HEK293T (cell line): ENCODE measurements around the gene MBOAT1.

Experiments
- CTCF ChIA-PET: fragments of 350-600 bp; formaldehyde crosslinking; extraction: SDS; loops from one replicate; lab custom pipeline; 2021; ENCODE audit warnings: antibody characterized with exemption, inconsistent platforms; lab: Yijun Ruan, JAX
- POLR2A ChIA-PET: fragments of 350-600 bp; formaldehyde crosslinking; extraction: SDS; loops from one replicate; lab custom pipeline; 2020; ENCODE audit warnings: antibody characterized with exemption, inconsistent platforms; lab: Yijun Ruan, JAX
- DNase-seq: peaks from one replicate; pipeline ENCODE4 v3.0.0; 2012; ENCODE audit warnings: mixed read lengths; ENCODE audit errors: extremely low spot score
- ARNT ChIP-seq: fragments of 450-650 bp; IDR thresholded peaks from 2 replicates; pipeline ENCODE4 v1.6.1; 2017; ENCODE audit warnings: mild to moderate bottlenecking
- BHLHE40 ChIP-seq: fragments of 450-650 bp; IDR thresholded peaks from 2 replicates; pipeline ENCODE4 v1.6.1; 2016; ENCODE audit warnings: mild to moderate bottlenecking, moderate library complexity, borderline replicate concordance
- CTBP1 ChIP-seq: fragments of 450-650 bp; IDR thresholded peaks from 2 replicates; pipeline ENCODE4 v1.6.1; 2016; ENCODE audit warnings: borderline replicate concordance
- ELF4 ChIP-seq: fragments of 450-650 bp; IDR thresholded peaks from 2 replicates; pipeline ENCODE4 v1.6.1; 2017; ENCODE audit warnings: antibody characterized with exemption
- FOXA1 ChIP-seq: fragments of 450-650 bp; IDR thresholded peaks from 2 replicates; pipeline ENCODE4 v1.6.1; 2016; ENCODE audit warnings: mild to moderate bottlenecking
- FOXK2 ChIP-seq: fragments of 450-650 bp; IDR thresholded peaks from 2 replicates; pipeline ENCODE4 v1.6.1; 2016; ENCODE audit warnings: mild to moderate bottlenecking
- FOXM1 ChIP-seq: fragments of 450-650 bp; IDR thresholded peaks from 2 replicates; pipeline ENCODE4 v1.6.1; 2017; ENCODE audit warnings: mild to moderate bottlenecking, borderline replicate concordance
- HDGF ChIP-seq: fragments of 450-650 bp; IDR thresholded peaks from 2 replicates; pipeline ENCODE4 v1.6.1; 2017; ENCODE audit warnings: antibody characterized with exemption, borderline replicate concordance
- L3MBTL2 ChIP-seq: fragments of 450-650 bp; conservative IDR thresholded peaks from 2 replicates; pipeline ENCODE4 v1.6.1; 2016; ENCODE audit warnings: mild to moderate bottlenecking
- LEF1 ChIP-seq: fragments of 450-650 bp; IDR thresholded peaks from 2 replicates; pipeline ENCODE4 v1.6.1; 2017; ENCODE audit warnings: mild to moderate bottlenecking, borderline replicate concordance
- NFRKB ChIP-seq: fragments of 450-650 bp; IDR thresholded peaks from 2 replicates; pipeline ENCODE4 v1.6.1; 2016; ENCODE audit warnings: mild to moderate bottlenecking, moderate library complexity
- PKNOX1 ChIP-seq: fragments of 450-650 bp; IDR thresholded peaks from 2 replicates; pipeline ENCODE4 v1.6.1; 2016
- SP1 ChIP-seq: fragments of 450-650 bp; IDR thresholded peaks from 2 replicates; pipeline ENCODE4 v1.6.1; 2017
- SUZ12 ChIP-seq: fragments of 450-650 bp; IDR thresholded peaks from 2 replicates; pipeline ENCODE4 v1.6.1; 2016; ENCODE audit warnings: mild to moderate bottlenecking
- TARDBP ChIP-seq: fragments of 450-650 bp; IDR thresholded peaks from 2 replicates; pipeline ENCODE4 v1.6.1; 2016
- ZNF384 ChIP-seq: fragments of 450-650 bp; IDR thresholded peaks from 2 replicates; pipeline ENCODE4 v1.6.1; 2016

MBOAT1 gene

GRCh38 chr6:20170455-20171148 lies 41.7 kb downstream of the MBOAT1 start:
- TF ChIP-seq ARNT: no peak
- ChIA-PET CTCF (interaction anchor here (0.8 kb wide), 1 partner anchor 1847 kb away, joined by 3 read pairs; no protein-coding TSS in a partner anchor), POLR2A (no interaction called here)
- no peak for DNase-seq

DNA sequence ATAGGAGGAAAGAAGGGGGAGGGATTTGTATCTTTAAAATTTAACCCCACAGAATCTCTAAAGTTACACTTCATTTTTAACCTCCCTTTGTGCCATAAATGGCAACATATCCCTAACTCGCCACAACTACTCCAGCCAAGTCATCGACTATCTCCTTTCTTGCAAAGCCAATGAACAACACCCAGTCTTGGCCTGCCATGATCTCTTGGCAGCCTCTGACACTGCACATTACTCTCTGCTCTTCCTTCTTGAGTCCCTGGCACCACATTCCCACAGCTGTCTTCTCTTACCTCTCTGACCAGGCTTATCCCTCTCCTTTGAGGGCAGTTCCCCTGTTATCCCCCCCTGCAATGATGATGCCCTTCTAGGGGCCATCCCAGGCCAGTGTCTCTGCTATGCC lies 42.5 kb downstream of the MBOAT1 start:
- POLR2A ChIA-PET: no interaction called here
- CTCF ChIA-PET: no interaction called here
- DNase-seq: no peak
- TF ChIP-seq TARDBP (no peak), BHLHE40 (no peak), L3MBTL2 (no peak), FOXA1 (no peak), PKNOX1 (no peak)

- POLR2A ChIA-PET: no interaction called here
- no peak for DNase-seq
Measured at GRCh38 chr6:20169119-20169557, 43.1 kb downstream of the MBOAT1 start.

DNA sequence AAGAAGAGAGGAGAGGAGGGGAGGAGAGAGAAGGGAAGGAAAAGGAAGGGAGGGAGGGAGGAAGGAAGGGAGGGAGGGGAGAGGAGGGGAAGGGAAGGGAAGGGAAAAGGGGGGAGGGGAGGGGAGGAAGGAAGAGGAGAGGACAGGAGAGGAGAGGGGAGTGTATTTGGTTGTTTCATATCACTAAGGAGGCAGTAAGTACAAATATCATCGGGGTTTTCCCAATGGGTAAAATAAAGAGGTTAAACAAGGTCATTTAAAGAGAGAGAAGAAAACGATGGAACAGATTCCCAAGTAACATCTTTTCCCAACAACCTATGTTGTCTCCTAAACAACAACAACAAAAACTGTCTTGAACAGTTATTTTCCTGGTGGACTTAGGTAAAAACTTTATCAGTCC lies 43.6 kb downstream of the MBOAT1 start:
- ChIA-PET POLR2A (no interaction called here), CTCF (interaction anchor here (0.5 kb wide), 1 partner anchor 42 kb away, joined by 3 read pairs; no protein-coding TSS in a partner anchor)
- no peak for DNase-seq
- TF ChIP-seq SP1: no peak
- no peak for TF ChIP-seq ZNF384
- TF ChIP-seq HDGF: no peak
- TF ChIP-seq LEF1: no peak
- no peak for TF ChIP-seq FOXA1
- no peak for TF ChIP-seq PKNOX1
- no peak for TF ChIP-seq SUZ12
- TF ChIP-seq ARNT: no peak
- TF ChIP-seq NFRKB: no peak
- no peak for TF ChIP-seq CTBP1
- TF ChIP-seq ELF4: no peak
- TF ChIP-seq FOXK2: no peak
- TF ChIP-seq TARDBP: no peak
- no peak for TF ChIP-seq FOXM1
- TF ChIP-seq L3MBTL2: no peak
- no peak for TF ChIP-seq BHLHE40

More at GRCh38 chr6:20169119-20169557, 43.1 kb downstream of the MBOAT1 start:
- TF ChIP-seq SUZ12: no peak
- no peak for TF ChIP-seq ZNF384
- no peak for TF ChIP-seq PKNOX1
- no peak for TF ChIP-seq NFRKB
- TF ChIP-seq FOXM1: no peak
- TF ChIP-seq LEF1: no peak
- CTCF ChIA-PET: interaction anchor here (0.5 kb wide), 1 partner anchor 43 kb away, joined by 3 read pairs; no protein-coding TSS in a partner anchor

DNA sequence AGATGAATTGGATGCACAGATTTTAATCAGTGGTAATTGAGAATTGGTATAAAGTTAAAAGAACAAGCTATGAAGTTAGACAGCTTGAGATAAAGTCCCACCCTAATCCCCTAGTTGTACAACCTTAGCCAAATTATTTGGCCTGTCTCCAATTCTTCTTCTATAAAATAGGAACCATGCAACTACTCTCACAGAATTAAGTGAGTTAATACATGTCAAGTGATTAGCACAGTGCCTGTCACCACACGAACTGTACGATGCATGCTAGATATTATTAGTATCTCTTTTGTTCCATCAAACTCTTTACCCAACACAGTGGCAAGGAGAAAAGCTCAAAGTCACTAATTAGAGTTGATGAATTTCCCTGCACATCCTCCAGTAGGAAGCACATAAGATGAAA lies 44.7 kb downstream of the MBOAT1 start:
- DNase-seq: no peak
- POLR2A ChIA-PET: no interaction called here
- no peak for TF ChIP-seq ZNF384
- TF ChIP-seq ARNT: no peak
- TF ChIP-seq BHLHE40: no peak
- no peak for TF ChIP-seq PKNOX1
- TF ChIP-seq SP1: no peak
- TF ChIP-seq L3MBTL2: no peak
- TF ChIP-seq ELF4: no peak
- TF ChIP-seq FOXM1: no peak
- no peak for TF ChIP-seq TARDBP
- CTCF ChIA-PET: no interaction called here

- DNase-seq: no peak
- CTCF ChIA-PET: no interaction called here
- TF ChIP-seq TARDBP (no peak), ZNF384 (no peak), HDGF (no peak), BHLHE40 (no peak)
- POLR2A ChIA-PET: no interaction called here
Measured at GRCh38 chr6:20166210-20166609, 46.1 kb downstream of the MBOAT1 start.

DNA sequence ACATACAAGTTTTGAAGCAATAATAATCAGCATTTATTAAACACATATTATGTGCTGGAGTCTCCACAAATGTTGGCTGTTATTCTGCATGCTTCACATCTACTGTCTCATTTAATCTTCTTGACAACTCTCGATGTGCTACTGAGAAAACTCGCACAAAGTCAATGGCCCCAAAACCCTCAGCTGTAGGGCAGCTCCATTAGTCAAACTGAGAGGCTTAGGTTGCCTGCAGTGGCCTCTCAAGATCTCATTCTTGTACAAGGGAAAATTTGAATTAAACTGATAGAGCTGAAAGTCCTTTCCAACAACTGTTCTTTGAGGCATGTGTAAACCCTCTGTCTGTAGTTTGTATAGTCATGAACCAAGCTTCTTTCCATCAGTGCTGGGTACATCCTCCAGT lies 49.8 kb downstream of the MBOAT1 start:
- CTCF ChIA-PET: no interaction called here

More for the DNA sequence above, 49.8 kb downstream of the MBOAT1 start:
- DNase-seq: no peak
- POLR2A ChIA-PET: no interaction called here
- no peak for TF ChIP-seq CTBP1
- TF ChIP-seq SP1: no peak
- no peak for TF ChIP-seq PKNOX1
- no peak for TF ChIP-seq FOXK2
- no peak for TF ChIP-seq ARNT
- no peak for TF ChIP-seq TARDBP
- no peak for TF ChIP-seq ZNF384
- TF ChIP-seq LEF1: no peak
